Erythroblast (primary cell): Measurements from ENCODE around the gene RRM2.

Source experiments
- GATA1 ChIP-seq: IDR thresholded peaks from 2 replicates; pipeline ENCODE4 v1.6.1; 2011; ENCODE audit warnings: low read depth, mild to moderate bottlenecking, control low read depth, low read length, moderate library complexity
- POLR2A ChIP-seq: IDR thresholded peaks from 2 replicates; pipeline ENCODE4 v1.6.1; 2011; ENCODE audit warnings: mild to moderate bottlenecking, low read length

- TF ChIP-seq POLR2A (no peak), GATA1 (no peak)
Measured at GRCh38 chr2:10180229-10180628, 57.7 kb downstream of the RRM2 start.
